ENCODE measurements around the gene SPDEF.

The SPDEF gene

DNA sequence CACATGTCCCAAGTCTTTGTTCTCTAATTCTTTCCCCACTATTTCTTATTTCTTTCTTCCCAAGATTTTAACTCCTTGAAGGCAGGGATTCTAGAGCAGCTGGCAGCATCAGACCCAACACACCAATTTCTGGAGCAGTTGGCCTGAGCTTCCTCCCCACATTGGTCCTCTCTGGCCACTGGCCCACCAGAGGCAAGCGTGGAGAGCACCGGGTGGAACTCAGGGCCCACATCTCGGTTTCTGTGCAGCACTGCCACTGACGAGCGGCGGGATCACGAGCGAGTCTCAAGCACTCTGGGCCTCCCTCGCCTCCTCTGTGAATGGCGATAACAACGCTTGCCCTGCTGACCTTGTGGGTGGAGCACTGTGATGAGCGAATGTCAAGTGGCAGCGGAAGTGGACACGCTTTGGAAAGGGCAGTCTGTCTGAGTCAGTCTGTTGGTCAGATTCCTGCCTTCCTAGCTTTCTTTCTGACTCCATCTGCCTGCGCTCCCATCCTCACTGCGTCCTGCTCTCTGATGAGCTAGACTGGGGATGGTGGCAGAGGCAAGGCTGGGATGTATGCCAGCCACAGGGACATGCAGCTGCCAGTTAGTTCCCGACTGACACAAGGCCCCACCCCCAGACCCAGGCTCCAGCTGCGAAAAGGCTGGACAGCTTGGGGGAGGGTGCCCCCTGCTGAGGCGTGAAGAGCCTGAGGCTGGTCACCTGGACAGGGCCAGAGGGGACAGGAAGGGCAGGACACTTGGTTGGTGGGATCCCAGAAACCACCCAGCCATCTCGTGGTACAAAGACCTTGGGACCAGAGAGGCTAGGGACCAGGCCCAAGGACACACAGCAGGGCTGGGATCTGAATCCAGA is 4.5 kb upstream of the SPDEF start:
- no peaks in the 10 kb centered on the region for H3K9me2 ChIP-seq (replicated peaks; ENCODE audit: control insufficient read depth, low read length)
- H3K79me2 ChIP-seq (ENCODE audit: control insufficient read depth, low read length): no peaks in the 10 kb centered on the region
- H3K9me3 ChIP-seq (ENCODE audit: control insufficient read depth, insufficient read depth, low read length): no peaks in the 10 kb centered on the region
- no peaks in the 10 kb centered on the region for H4K20me1 ChIP-seq (ENCODE audit: control insufficient read depth, insufficient read depth, low read depth, low read length)
- TF ChIP-seq EZH2phosphoT487 (IDR thresholded peaks at IDR 0.05; ENCODE audit: borderline replicate concordance, low read length): no peak
- TF ChIP-seq, protein P1, sequence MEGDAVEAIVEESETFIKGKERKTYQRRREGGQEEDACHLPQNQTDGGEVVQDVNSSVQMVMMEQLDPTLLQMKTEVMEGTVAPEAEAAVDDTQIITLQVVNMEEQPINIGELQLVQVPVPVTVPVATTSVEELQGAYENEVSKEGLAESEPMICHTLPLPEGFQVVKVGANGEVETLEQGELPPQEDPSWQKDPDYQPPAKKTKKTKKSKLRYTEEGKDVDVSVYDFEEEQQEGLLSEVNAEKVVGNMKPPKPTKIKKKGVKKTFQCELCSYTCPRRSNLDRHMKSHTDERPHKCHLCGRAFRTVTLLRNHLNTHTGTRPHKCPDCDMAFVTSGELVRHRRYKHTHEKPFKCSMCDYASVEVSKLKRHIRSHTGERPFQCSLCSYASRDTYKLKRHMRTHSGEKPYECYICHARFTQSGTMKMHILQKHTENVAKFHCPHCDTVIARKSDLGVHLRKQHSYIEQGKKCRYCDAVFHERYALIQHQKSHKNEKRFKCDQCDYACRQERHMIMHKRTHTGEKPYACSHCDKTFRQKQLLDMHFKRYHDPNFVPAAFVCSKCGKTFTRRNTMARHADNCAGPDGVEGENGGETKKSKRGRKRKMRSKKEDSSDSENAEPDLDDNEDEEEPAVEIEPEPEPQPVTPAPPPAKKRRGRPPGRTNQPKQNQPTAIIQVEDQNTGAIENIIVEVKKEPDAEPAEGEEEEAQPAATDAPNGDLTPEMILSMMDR (IDR thresholded peaks at IDR 0.05; ENCODE audit: low read depth, low read length, poor library complexity, severe bottlenecking): peak; percentile 16
- no peak overlapping the region for H3K4me2 ChIP-seq (ENCODE audit: low read length)
- H3K4me3 ChIP-seq (ENCODE audit: low read length): no peak overlapping the region
- no peaks in the 10 kb centered on the region for H3K4me1 ChIP-seq (ENCODE audit: control insufficient read depth, low read length)
- no peak overlapping the region for H3K27ac ChIP-seq (ENCODE audit: low read depth, low read length)
- no peaks in the 10 kb centered on the region for H3F3A ChIP-seq (ENCODE audit: control insufficient read depth, insufficient read depth)
- H3K27me3 ChIP-seq (ENCODE audit: control insufficient read depth, low read length): peaks cover 4% of the 10 kb centered on the region; the same call in 1 of the 2 replicates
- no peaks in the 10 kb centered on the region for H3K36me3 ChIP-seq (ENCODE audit: control insufficient read depth, low read length)

DNA sequence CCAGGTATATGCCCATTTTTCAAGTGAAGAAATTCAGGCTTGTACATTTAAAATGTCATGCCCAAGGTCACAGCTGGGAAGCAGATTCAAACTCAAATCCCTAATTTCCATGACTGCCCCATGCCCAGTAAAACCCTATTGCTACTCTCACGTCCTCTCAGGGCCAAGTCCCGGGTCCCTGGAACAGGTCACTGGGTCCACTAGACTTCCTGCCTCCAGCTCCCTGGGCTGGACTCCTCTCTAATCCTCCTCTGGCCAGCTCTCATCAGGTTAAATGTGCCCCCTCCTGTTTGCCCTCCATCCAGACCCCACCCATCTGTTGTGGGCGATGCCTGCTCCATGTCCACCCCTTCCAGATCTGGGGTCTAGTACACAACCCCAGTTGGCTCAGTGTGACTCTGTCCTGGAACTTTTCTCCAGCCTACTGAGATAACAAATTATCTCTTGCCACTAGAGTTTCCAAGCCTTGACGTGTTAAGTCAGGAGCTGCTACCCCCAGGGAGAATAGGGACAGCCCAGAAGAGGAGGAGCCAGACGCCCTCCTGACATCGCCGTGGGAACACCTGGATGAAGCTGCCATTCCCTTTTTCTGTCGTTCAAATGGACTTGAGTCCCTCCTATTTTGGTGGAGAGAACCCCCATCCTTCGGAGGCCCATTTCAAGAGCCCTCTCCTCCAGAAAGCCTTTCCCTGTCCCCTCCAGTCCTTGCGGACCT is 3.7 kb upstream of the SPDEF start:
- no peak overlapping the region for H3K4me2 ChIP-seq (ENCODE audit: low read length)
- TF ChIP-seq EZH2phosphoT487 (IDR thresholded peaks at IDR 0.05; ENCODE audit: borderline replicate concordance, low read length): no peak
- TF ChIP-seq, protein P1 (IDR thresholded peaks at IDR 0.05; ENCODE audit: low read depth, low read length, poor library complexity, severe bottlenecking): no peak
- no peaks in the 10 kb centered on the region for H3K9me2 ChIP-seq (replicated peaks; ENCODE audit: control insufficient read depth, low read length)
- H3F3A ChIP-seq (ENCODE audit: control insufficient read depth, insufficient read depth): no peaks in the 10 kb centered on the region
- no peaks in the 10 kb centered on the region for H4K20me1 ChIP-seq (ENCODE audit: control insufficient read depth, insufficient read depth, low read depth, low read length)
- no peaks in the 10 kb centered on the region for H3K9me3 ChIP-seq (ENCODE audit: control insufficient read depth, insufficient read depth, low read length)
- no peaks in the 10 kb centered on the region for H3K79me2 ChIP-seq (ENCODE audit: control insufficient read depth, low read length)
- no peaks in the 10 kb centered on the region for H3K36me3 ChIP-seq (ENCODE audit: control insufficient read depth, low read length)
- H3K4me3 ChIP-seq (ENCODE audit: low read length): no peak overlapping the region
- H3K4me1 ChIP-seq (ENCODE audit: control insufficient read depth, low read length): no peaks in the 10 kb centered on the region
- peaks cover 4% of the 10 kb centered on the region; the same call in 1 of the 2 replicates for H3K27me3 ChIP-seq (ENCODE audit: control insufficient read depth, low read length)
- no peak overlapping the region for H3K27ac ChIP-seq (ENCODE audit: low read depth, low read length)

DNA sequence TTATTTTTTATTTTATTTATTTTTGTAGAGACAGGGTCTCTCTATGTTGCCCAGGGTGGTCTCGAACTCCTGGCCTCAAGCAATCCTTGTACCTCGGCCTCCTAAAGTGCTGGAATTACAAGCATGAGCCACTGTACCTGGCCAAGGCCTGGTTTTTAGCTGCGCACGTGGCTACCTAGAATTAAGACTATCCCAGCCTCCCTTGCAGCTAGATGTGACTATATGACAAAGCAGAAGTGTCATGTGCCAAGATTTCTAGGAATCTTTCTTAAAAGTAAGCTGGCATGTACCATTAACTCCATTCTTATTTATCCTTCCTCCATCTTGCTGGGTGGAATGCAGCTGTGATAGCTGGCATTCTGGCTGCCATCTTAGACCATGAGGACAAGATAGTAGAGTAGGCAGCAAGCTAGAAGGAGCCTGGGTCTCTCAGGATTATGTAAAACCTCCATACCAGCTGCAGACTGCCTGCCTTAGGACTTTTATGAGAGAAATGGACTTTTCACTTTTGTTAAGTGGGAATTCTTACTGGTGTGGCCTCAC is 2.1 kb upstream of the SPDEF start:
- no peaks in the 10 kb centered on the region for H4K20me1 ChIP-seq (ENCODE audit: control insufficient read depth, insufficient read depth, low read depth, low read length)
- no peak for TF ChIP-seq EZH2phosphoT487 (IDR thresholded peaks at IDR 0.05; ENCODE audit: borderline replicate concordance, low read length)
- TF ChIP-seq, protein P1 (IDR thresholded peaks at IDR 0.05; ENCODE audit: low read depth, low read length, poor library complexity, severe bottlenecking): no peak
- H3F3A ChIP-seq (ENCODE audit: control insufficient read depth, insufficient read depth): no peaks in the 10 kb centered on the region

More for the DNA sequence above, 2.1 kb upstream of the SPDEF start:
- H3K4me1 ChIP-seq (ENCODE audit: control insufficient read depth, low read length): no peaks in the 10 kb centered on the region
- H3K9me3 ChIP-seq (ENCODE audit: control insufficient read depth, insufficient read depth, low read length): no peaks in the 10 kb centered on the region
- no peak overlapping the region for H3K4me2 ChIP-seq (ENCODE audit: low read length)
- H3K36me3 ChIP-seq (ENCODE audit: control insufficient read depth, low read length): no peaks in the 10 kb centered on the region
- H3K27me3 ChIP-seq (ENCODE audit: control insufficient read depth, low read length): 0 out of 2 replicates have a peak, but pooled peaks cover 4% of the 10 kb centered on the region
- no peak overlapping the region for H3K27ac ChIP-seq (ENCODE audit: low read depth, low read length)
- H3K9me2 ChIP-seq (replicated peaks; ENCODE audit: control insufficient read depth, low read length): no peaks in the 10 kb centered on the region
- no peak overlapping the region for H3K4me3 ChIP-seq (ENCODE audit: low read length)
- no peaks in the 10 kb centered on the region for H3K79me2 ChIP-seq (ENCODE audit: control insufficient read depth, low read length)

Measured in DOHH2 (cell line).